Sciatic nerve (tissue), 2 donors: ENCODE data around the gene RAB5B. TPM values are rescaled to one million over a fixed set of nuclear protein-coding genes. Genes with fewer than 3 reads are reported as not detected.
"Not testable (repeated sequence)": the region's sequence is repeated elsewhere in the genome, so short reads cannot be mapped to it uniquely, and the experiment has no call there.

Experiments used
- ATAC-seq: fragments of 200-7000 bp; cut with Tn5 transposase; one replicate; pipeline ENCODE4 v1.9.1; 2020; ENCODE audit warnings: mild to moderate bottlenecking, moderate library complexity
- DNase-seq: peaks from one replicate; pipeline ENCODE4 v3.0.0-alpha.2; 2020; ENCODE audit warnings: low spot score
- intact Hi-C: fragments of 100-400 bp; cut with DNase I; formaldehyde crosslinking; loops from one replicate; pipeline ENCODE4 v1.14.2; 2022
- total RNA-seq: library from RNA; stranded (reverse); fragmentation: NEBNext Ultra II Directional; extraction: Animal tissue kit (Norgen Biotek cat#: 25700); gene quantifications from one replicate; pipeline ENCODE4 v1.2.1, GENCODE V29; 2021
- donor health status: DM: no; HTN: no; CAD: no.
- donor health status: DM: no; HTN: no; CAD: no.

The RAB5B gene
- total RNA-seq, 1 donor from 2014 or later: 143 TPM

- intact Hi-C loops: no loop called here
- no peak for ATAC-seq
Observed at GRCh38 chr12:56001487-56002100, 27.7 kb downstream of the RAB5B start.

GRCh38 chr12:56003376-56003775, 29.5 kb downstream of the RAB5B start:
- DNase-seq, ATAC-seq, intact Hi-C loops: not testable (repeated sequence)

More at GRCh38 chr12:56001487-56002100, 27.7 kb downstream of the RAB5B start:
- no peak for DNase-seq

- intact Hi-C loops: no loop called here
- ATAC-seq (no peak), DNase-seq (no peak)
Observed at GRCh38 chr12:56004211-56004610, 30.3 kb downstream of the RAB5B start.

- DNase-seq: peak; percentile 78
- intact Hi-C loops: no loop called here
Observed at GRCh38 chr12:56007564-56008559, 34.0 kb downstream of the RAB5B start.

GRCh38 chr12:56010111-56010570, 36.3 kb downstream of the RAB5B start:
- no peak for DNase-seq
- ATAC-seq: no peak
- intact Hi-C loops: no loop called here

More at GRCh38 chr12:56007564-56008559, 34.0 kb downstream of the RAB5B start:
- peak; percentile 77 for ATAC-seq

- ATAC-seq (no peak), DNase-seq (no peak)
- intact Hi-C loops: no loop called here
Observed at GRCh38 chr12:56011509-56012090, 37.7 kb downstream of the RAB5B start.

- intact Hi-C loops: no loop called here
- DNase-seq (no peak), ATAC-seq (no peak)
Observed at GRCh38 chr12:56013482-56013881, 39.6 kb downstream of the RAB5B start.

- DNase-seq: no peak
- no peak for ATAC-seq
- intact Hi-C loops: no loop called here
Observed at GRCh38 chr12:56014205-56014604, 40.3 kb downstream of the RAB5B start.

- ATAC-seq: no peak
- DNase-seq: no peak
- intact Hi-C loops: no loop called here
Observed at GRCh38 chr12:56017181-56017580, 43.3 kb downstream of the RAB5B start.

- intact Hi-C loops: no loop called here
- DNase-seq (no peak), ATAC-seq (no peak)
Observed at GRCh38 chr12:56018356-56018755, 44.5 kb downstream of the RAB5B start.

GRCh38 chr12:56020423-56021184, 46.7 kb downstream of the RAB5B start, which contains the start of gene IKZF4:
Gene IKZF4 (plus strand): TSS chr12:56021043. CDS start chr12:56021494, 451 bp downstream.
- ATAC-seq (peak; percentile 89), DNase-seq (peak; percentile 79)
- intact Hi-C loops: no loop called here

- intact Hi-C loops: no loop called here
- peak; percentile 21 for ATAC-seq
Observed at GRCh38 chr12:56021889-56022497, 48.1 kb downstream of the RAB5B start.

GRCh38 chr12:56028511-56029165, 54.8 kb downstream of the RAB5B start:
- intact Hi-C loops: no loop called here
- no peak for ATAC-seq
- DNase-seq: no peak

More at GRCh38 chr12:56021889-56022497, 48.1 kb downstream of the RAB5B start:
- no peak for DNase-seq

GRCh38 chr12:56029166-56029519, 55.3 kb downstream of the RAB5B start:
- no peak for DNase-seq
- ATAC-seq: no peak
- intact Hi-C loops: no loop called here

- DNase-seq (no peak), ATAC-seq (peak; percentile 76)
- intact Hi-C loops: loop anchor here (5.0 kb wide), 1 partner anchor 37 kb away; no protein-coding TSS in a partner anchor
Observed at GRCh38 chr12:56029666-56030293, 55.9 kb downstream of the RAB5B start.

GRCh38 chr12:56031987-56032386, 58.1 kb downstream of the RAB5B start:
- DNase-seq: no peak
- intact Hi-C loops: loop anchor here (5.0 kb wide), 1 partner anchor 40 kb away; no protein-coding TSS in a partner anchor
- no peak for ATAC-seq
